Activated naive CD8-positive, alpha-beta T cell (primary cell): ENCODE data around the gene HHIPL2.

ENCODE experiments used
- H3K27ac Mint-ChIP-seq: one replicate; pipeline ENCODE4 v1.8.0; 2021; ENCODE audit warnings: mixed read lengths
- H3K27me3 Mint-ChIP-seq: one replicate; pipeline ENCODE4 v1.8.0; 2021; ENCODE audit warnings: mixed read lengths
- H3K36me3 Mint-ChIP-seq: one replicate; pipeline ENCODE4 v1.8.0; 2021; ENCODE audit warnings: mixed read lengths
- H3K4me1 Mint-ChIP-seq: one replicate; pipeline ENCODE4 v1.8.0; 2021; ENCODE audit warnings: low read depth, mixed read lengths
- H3K4me3 Mint-ChIP-seq: one replicate; pipeline ENCODE4 v1.8.0; 2021; ENCODE audit warnings: mild to moderate bottlenecking, mixed read lengths
- H3K9me3 Mint-ChIP-seq: one replicate; pipeline ENCODE4 v1.8.0; 2021; ENCODE audit warnings: low read depth, mixed read lengths

HHIPL2 gene

GRCh38 chr1:222555992-222556615, 8.2 kb upstream of the HHIPL2 start:
- Mint-ChIP-seq H3K4me3 (no peak overlapping the region), H3K4me1 (no peaks in the 10 kb centered on the region), H3K27ac (no peak overlapping the region), H3K9me3 (no peaks in the 10 kb centered on the region), H3K27me3 (no peaks in the 10 kb centered on the region), H3K36me3 (peaks cover 10% of the 10 kb centered on the region)

- H3K36me3 Mint-ChIP-seq = peaks cover 10% of the 10 kb centered on the region
- no peaks in the 10 kb centered on the region for H3K4me1 Mint-ChIP-seq
- no peak overlapping the region for H3K4me3 Mint-ChIP-seq
- H3K27ac Mint-ChIP-seq = no peak overlapping the region
- H3K9me3 Mint-ChIP-seq = no peaks in the 10 kb centered on the region
- no peaks in the 10 kb centered on the region for H3K27me3 Mint-ChIP-seq
These were observed 6.3 kb upstream of the HHIPL2 start for GRCh38 chr1:222554177-222554576.

- H3K27me3 Mint-ChIP-seq = no peaks in the 10 kb centered on the region
- no peak overlapping the region for H3K27ac Mint-ChIP-seq
- no peak overlapping the region for H3K4me3 Mint-ChIP-seq
- no peaks in the 10 kb centered on the region for H3K4me1 Mint-ChIP-seq
- H3K9me3 Mint-ChIP-seq = no peaks in the 10 kb centered on the region
- peaks cover 10% of the 10 kb centered on the region for H3K36me3 Mint-ChIP-seq
These were observed 5.0 kb upstream of the HHIPL2 start for GRCh38 chr1:222552882-222553281.

- Mint-ChIP-seq H3K36me3 (no peaks in the 10 kb centered on the region), H3K4me3 (no peak overlapping the region), H3K9me3 (no peaks in the 10 kb centered on the region), H3K27me3 (peaks cover 10% of the 10 kb centered on the region), H3K4me1 (no peaks in the 10 kb centered on the region), H3K27ac (no peak overlapping the region)
These were observed 667 bp downstream of the HHIPL2 start for GRCh38 chr1:222547260-222547614.

GRCh38 chr1:222546548-222547259, 1.2 kb downstream of the HHIPL2 start:
- Mint-ChIP-seq H3K4me3 (no peak overlapping the region), H3K9me3 (no peaks in the 10 kb centered on the region), H3K27ac (no peak overlapping the region), H3K36me3 (no peaks in the 10 kb centered on the region), H3K4me1 (no peaks in the 10 kb centered on the region), H3K27me3 (peaks cover 10% of the 10 kb centered on the region)

GRCh38 chr1:222546091-222546490, 1.8 kb downstream of the HHIPL2 start:
- peaks cover 10% of the 10 kb centered on the region for H3K27me3 Mint-ChIP-seq
- H3K27ac Mint-ChIP-seq = no peak overlapping the region
- no peak overlapping the region for H3K4me3 Mint-ChIP-seq
- no peaks in the 10 kb centered on the region for H3K4me1 Mint-ChIP-seq
- no peaks in the 10 kb centered on the region for H3K36me3 Mint-ChIP-seq
- H3K9me3 Mint-ChIP-seq = no peaks in the 10 kb centered on the region

- peaks cover 10% of the 10 kb centered on the region for H3K27me3 Mint-ChIP-seq
- no peaks in the 10 kb centered on the region for H3K9me3 Mint-ChIP-seq
- H3K27ac Mint-ChIP-seq = no peak overlapping the region
- H3K36me3 Mint-ChIP-seq = no peaks in the 10 kb centered on the region
- H3K4me3 Mint-ChIP-seq = no peak overlapping the region
- H3K4me1 Mint-ChIP-seq = no peaks in the 10 kb centered on the region
These were observed 4.1 kb downstream of the HHIPL2 start for GRCh38 chr1:222543817-222544216.

- H3K9me3 Mint-ChIP-seq = no peaks in the 10 kb centered on the region
- peaks cover 5% of the 10 kb centered on the region for H3K27me3 Mint-ChIP-seq
- H3K36me3 Mint-ChIP-seq = no peaks in the 10 kb centered on the region
These were observed 7.3 kb downstream of the HHIPL2 start for GRCh38 chr1:222540598-222540995.

GRCh38 chr1:222539951-222540597, 7.8 kb downstream of the HHIPL2 start:
- H3K36me3 Mint-ChIP-seq = no peaks in the 10 kb centered on the region
- no peak overlapping the region for H3K4me3 Mint-ChIP-seq
- H3K27me3 Mint-ChIP-seq = peaks cover 5% of the 10 kb centered on the region
- no peaks in the 10 kb centered on the region for H3K9me3 Mint-ChIP-seq
- H3K4me1 Mint-ChIP-seq = no peaks in the 10 kb centered on the region
- no peak overlapping the region for H3K27ac Mint-ChIP-seq

More at GRCh38 chr1:222540598-222540995, 7.3 kb downstream of the HHIPL2 start:
- no peak overlapping the region for H3K27ac Mint-ChIP-seq
- H3K4me3 Mint-ChIP-seq = no peak overlapping the region
- H3K4me1 Mint-ChIP-seq = no peaks in the 10 kb centered on the region

GRCh38 chr1:222535455-222535854, 12.4 kb downstream of the HHIPL2 start:
- H3K4me1 Mint-ChIP-seq = no peaks in the 10 kb centered on the region
- H3K27ac Mint-ChIP-seq = no peak overlapping the region
- H3K27me3 Mint-ChIP-seq = no peaks in the 10 kb centered on the region
- peaks cover 4% of the 10 kb centered on the region for H3K36me3 Mint-ChIP-seq
- no peak overlapping the region for H3K4me3 Mint-ChIP-seq
- no peaks in the 10 kb centered on the region for H3K9me3 Mint-ChIP-seq

GRCh38 chr1:222530852-222531251, 17.1 kb downstream of the HHIPL2 start:
- H3K27ac Mint-ChIP-seq = no peak overlapping the region
- peaks cover 6% of the 10 kb centered on the region for H3K27me3 Mint-ChIP-seq
- H3K4me1 Mint-ChIP-seq = no peaks in the 10 kb centered on the region
- peaks cover 11% of the 10 kb centered on the region for H3K36me3 Mint-ChIP-seq
- H3K4me3 Mint-ChIP-seq = no peak overlapping the region
- peaks cover 6% of the 10 kb centered on the region for H3K9me3 Mint-ChIP-seq

- peaks cover 6% of the 10 kb centered on the region for H3K27me3 Mint-ChIP-seq
These were observed 18.0 kb downstream of the HHIPL2 start for GRCh38 chr1:222529916-222530315.

GRCh38 chr1:222529181-222529580, 18.7 kb downstream of the HHIPL2 start:
- H3K4me3 Mint-ChIP-seq = no peak overlapping the region
- H3K27me3 Mint-ChIP-seq = peaks cover 6% of the 10 kb centered on the region
- no peaks in the 10 kb centered on the region for H3K4me1 Mint-ChIP-seq
- peaks cover 6% of the 10 kb centered on the region for H3K9me3 Mint-ChIP-seq
- peaks cover 13% of the 10 kb centered on the region for H3K36me3 Mint-ChIP-seq
- H3K27ac Mint-ChIP-seq = no peak overlapping the region

More at GRCh38 chr1:222529916-222530315, 18.0 kb downstream of the HHIPL2 start:
- H3K4me1 Mint-ChIP-seq = no peaks in the 10 kb centered on the region
- peaks cover 11% of the 10 kb centered on the region for H3K36me3 Mint-ChIP-seq
- no peak overlapping the region for H3K27ac Mint-ChIP-seq
- H3K9me3 Mint-ChIP-seq = peaks cover 6% of the 10 kb centered on the region
- no peak overlapping the region for H3K4me3 Mint-ChIP-seq

- H3K4me1 Mint-ChIP-seq = no peaks in the 10 kb centered on the region
- H3K9me3 Mint-ChIP-seq = peaks cover 16% of the 10 kb centered on the region
- H3K36me3 Mint-ChIP-seq = peaks cover 14% of the 10 kb centered on the region
- peaks cover 6% of the 10 kb centered on the region for H3K27me3 Mint-ChIP-seq
- H3K4me3 Mint-ChIP-seq = no peak overlapping the region
- H3K27ac Mint-ChIP-seq = no peak overlapping the region
These were observed 22.0 kb downstream of the HHIPL2 start for GRCh38 chr1:222525951-222526350.

- no peaks in the 10 kb centered on the region for H3K4me1 Mint-ChIP-seq
- peaks cover 6% of the 10 kb centered on the region for H3K27me3 Mint-ChIP-seq
- H3K27ac Mint-ChIP-seq = no peak overlapping the region
- no peak overlapping the region for H3K4me3 Mint-ChIP-seq
- H3K9me3 Mint-ChIP-seq = peaks cover 19% of the 10 kb centered on the region
- H3K36me3 Mint-ChIP-seq = peaks cover 14% of the 10 kb centered on the region
These were observed 24.1 kb downstream of the HHIPL2 start for GRCh38 chr1:222523852-222524251.
